ENCODE data around the gene CARD14.

The CARD14 gene

GRCh38 chr17:80256034-80256350, 86.2 kb downstream of the CARD14 start:
- TF ChIP-seq CTCF (IDR thresholded peaks at IDR 0.05), result no peak

- TF ChIP-seq CTCF (IDR thresholded peaks at IDR 0.05), result no peak
These were observed 87.9 kb downstream of the CARD14 start for GRCh38 chr17:80257716-80258213.

Measured in LNCAP (cell line).